GM12878 (cell line): ENCODE results near the gene ZNF512. TPM values are rescaled to one million over a fixed set of nuclear protein-coding genes. Genes with fewer than 3 reads are reported as not detected.

Experiments
- ASH2L ChIP-seq: fragments of 300-600, 200-600 bp; sonication (generic); IDR thresholded peaks from 2 replicates; pipeline ENCODE4 v1.6.1; 2017; ENCODE audit warnings: low read depth, mild to moderate bottlenecking, borderline replicate concordance
- CEBPB ChIP-seq, 2 experiments: fragments of 150-350 bp in 1 of 2; IDR thresholded peaks; 2 replicates each; pipeline ENCODE4 v1.6.1; 2012 to 2014; ENCODE audit warnings: low read depth in 2 of 2, low read length in 2 of 2, borderline replicate concordance in 1 of 2, inconsistent platforms in 1 of 2
- ESRRA ChIP-seq: IDR thresholded peaks from 2 replicates; pipeline ENCODE4 v1.6.1; 2012; ENCODE audit warnings: mild to moderate bottlenecking, low read length, improper control_type of control experiment
- ETV6 ChIP-seq, 2 experiments: fragments of 450-650 bp in 1 of 2; IDR thresholded peaks in 1 of 2; conservative IDR thresholded peaks in 1 of 2; 2 replicates each; pipeline ENCODE4 v1.6.1; 2014; ENCODE audit warnings: antibody characterized with exemption in 1 of 2, borderline replicate concordance in 1 of 2, low read depth in 1 of 2, mild to moderate bottlenecking in 1 of 2, moderate library complexity in 1 of 2
- EZH2 ChIP-seq: IDR thresholded peaks from 2 replicates; pipeline ENCODE4 v1.6.1; 2012; ENCODE audit warnings: low read depth, mild to moderate bottlenecking, control low read depth, inconsistent platforms, low read length, borderline replicate concordance; ENCODE audit not compliant: control insufficient read depth
- HCFC1 ChIP-seq: fragments of 150-350 bp; IDR thresholded peaks from 2 replicates; pipeline ENCODE4 v1.6.1; 2014; ENCODE audit warnings: low read length
- MXI1 ChIP-seq: fragments of 150-350 bp; IDR thresholded peaks from 2 replicates; pipeline ENCODE4 v1.6.1; 2011; ENCODE audit warnings: low read depth, mild to moderate bottlenecking, inconsistent platforms, low read length, improper control_type of control experiment
- NFYA ChIP-seq: IDR thresholded peaks from 2 replicates; pipeline ENCODE4 v1.6.1; 2011; ENCODE audit warnings: low read depth, mild to moderate bottlenecking, low read length, improper control_type of control experiment, borderline replicate concordance
- NR2F1 ChIP-seq: fragments of 450-650 bp; conservative IDR thresholded peaks from 2 replicates; pipeline ENCODE4 v1.6.1; 2017; ENCODE audit warnings: mild to moderate bottlenecking
- POLR2A ChIP-seq: IDR thresholded peaks from 2 replicates; pipeline ENCODE4 v1.6.1; 2011; ENCODE audit warnings: low read depth, mild to moderate bottlenecking, low read length
- RB1 ChIP-seq: fragments of 450-650 bp; formaldehyde crosslinking; IDR thresholded peaks from 2 replicates; pipeline ENCODE4 v1.6.1; 2017; ENCODE audit warnings: mild to moderate bottlenecking, borderline replicate concordance
- SIX5 ChIP-seq: IDR thresholded peaks from 2 replicates; pipeline ENCODE4 v1.6.1; 2011; ENCODE audit warnings: mild to moderate bottlenecking, low read depth, low read length, moderate library complexity; ENCODE audit not compliant: severe bottlenecking
- SMC3 ChIP-seq: IDR thresholded peaks from 2 replicates; pipeline ENCODE4 v1.6.1; 2011; ENCODE audit warnings: low read length, improper control_type of control experiment, borderline replicate concordance
- SP1 ChIP-seq: IDR thresholded peaks from one replicate; pipeline ENCODE4 v1.6.1; 2011; ENCODE audit warnings: low read depth, low read length
- TAF1 ChIP-seq: IDR thresholded peaks from 2 replicates; pipeline ENCODE4 v1.6.1; 2011; ENCODE audit warnings: mild to moderate bottlenecking, low read depth, low read length, borderline replicate concordance
- TCF7 ChIP-seq: IDR thresholded peaks from 2 replicates; pipeline ENCODE4 v1.6.1; 2014; ENCODE audit warnings: antibody characterized with exemption, borderline replicate concordance
- WRNIP1 ChIP-seq: IDR thresholded peaks from 2 replicates; pipeline ENCODE4 v1.6.1; 2011; ENCODE audit warnings: low read depth, low read length, improper control_type of control experiment, borderline replicate concordance
- ZNF24 ChIP-seq: fragments of 450-650 bp; IDR thresholded peaks from 2 replicates; pipeline ENCODE4 v1.6.1; 2017; ENCODE audit warnings: antibody characterized with exemption, mild to moderate bottlenecking
- polyA plus RNA-seq, 11 experiments: library from polyadenylated mRNA; depleted of rRNA in 4 of 11; unstranded in 6 of 11; stranded (reverse) in 5 of 11; fragments of >200 nt; fragmentation: Nextera tagmentation in 4 of 11; fragmentation: Illumina TruSeq in 1 of 11; extraction: Ambion mirVana in 4 of 11; extraction: Trizol in 1 of 11; gene quantifications; 1 replicate in 1 of 11; 2 replicates in 10 of 11; pipeline versions ENCODE4 v1.2.1 to v1.2.3, GENCODE V29; 2011 to 2016; ENCODE audit warnings: inconsistent platforms in 2 of 11, missing spikeins in 2 of 11, low read depth in 1 of 11
- total RNA-seq, 4 experiments: library from RNA; depleted of rRNA in 3 of 4; stranded (reverse); fragments of >200 nt in 3 of 4; fragmentation: Illumina TruSeq in 1 of 4; extraction: Trizol in 1 of 4; gene quantifications; 2 replicates each; pipeline versions ENCODE4 v1.2.1 to v1.2.3, GENCODE V29; 2013 to 2021
- TF ChIP-seq, protein P1 (sequence below): fragments of 150-350 bp; IDR thresholded peaks from 2 replicates; pipeline ENCODE4 v1.6.1; 2014; ENCODE audit warnings: mild to moderate bottlenecking, low read depth, low read length
- TF ChIP-seq, protein P2 (sequence below): IDR thresholded peaks from 2 replicates; pipeline ENCODE4 v1.6.1; 2011; ENCODE audit warnings: low read depth, low read length, improper control_type of control experiment, borderline replicate concordance
- TF ChIP-seq, protein P3 (sequence below): IDR thresholded peaks from 2 replicates; pipeline ENCODE4 v1.6.1; 2011; ENCODE audit warnings: borderline replicate concordance, low read depth, mild to moderate bottlenecking, moderate library complexity, low read length; ENCODE audit not compliant: insufficient read depth, poor library complexity, severe bottlenecking
- TF ChIP-seq, protein P4 (sequence below): IDR thresholded peaks from 2 replicates; pipeline ENCODE4 v1.6.1; 2012; ENCODE audit warnings: low read length, inconsistent platforms
- TF ChIP-seq, protein P5 (sequence below): fragments of 450-650 bp; IDR thresholded peaks from 2 replicates; pipeline ENCODE4 v1.6.1; 2016; ENCODE audit warnings: mild to moderate bottlenecking

The ZNF512 gene
- total and polyA plus RNA-seq, 10 of the 15 experiments (the other 5 are each of a cell fraction or from before 2014, with no cell fraction given) = 14.1 to 61.9 (median 31.2) TPM

DNA sequence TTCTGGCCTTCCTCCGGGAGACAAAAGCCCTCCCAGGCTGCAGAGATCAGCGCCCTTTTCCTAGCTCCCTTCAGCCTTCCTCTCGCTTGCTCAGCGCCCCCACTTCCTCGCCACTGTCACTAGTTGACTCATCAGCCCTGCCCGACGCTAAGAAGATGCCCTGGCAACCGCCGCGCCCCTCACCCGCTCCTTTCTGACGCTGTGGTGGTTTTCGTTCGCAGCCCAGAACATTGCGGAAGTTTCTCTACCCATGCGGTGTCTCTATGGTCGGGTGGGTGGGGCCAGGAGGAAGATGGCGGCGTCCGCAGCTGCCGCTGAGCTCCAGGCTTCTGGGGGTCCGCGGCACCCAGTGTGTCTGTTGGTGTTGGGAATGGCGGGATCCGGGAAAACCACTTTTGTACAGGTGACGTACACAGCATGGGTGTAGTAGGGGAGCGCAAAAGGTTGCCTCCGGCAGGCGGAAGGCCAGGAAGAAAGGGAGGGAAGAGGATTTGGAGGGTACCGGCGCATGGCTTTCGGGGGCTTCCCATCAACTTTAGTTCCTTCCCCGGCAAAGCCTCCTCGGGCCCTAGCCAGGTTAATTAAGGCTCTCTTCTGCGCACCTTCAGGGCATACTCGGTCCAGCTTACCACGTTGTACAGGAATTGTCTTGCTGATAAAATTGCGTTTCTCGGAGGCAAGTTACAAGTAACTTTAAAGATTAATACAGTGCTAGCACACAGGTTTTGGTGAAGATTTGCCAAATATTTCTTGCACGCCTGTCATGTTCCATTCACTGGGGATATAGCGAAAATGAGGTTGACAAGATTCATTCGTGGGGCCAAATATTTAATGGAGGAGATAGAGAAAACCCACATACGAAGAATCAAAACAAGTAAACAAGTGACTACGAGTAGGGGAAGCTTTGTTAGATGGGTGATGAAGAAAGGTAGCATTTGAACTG lies 46.2 kb downstream of the ZNF512 start, which contains the start of the genes CCDC121 and GPN1 (continued):
- TF ChIP-seq EZH2 (no peak), POLR2A (peak; percentile 99), RB1 (peak; percentile 75; the same call in 1 of the 2 replicates), NFYA (no peak), ZNF24 (no peak), MXI1 (peak; percentile 88), ASH2L (0 out of 2 replicates have a peak, but pooled peaks have one; percentile 47), CEBPB (IDR thresholded peaks at IDR 0.05; ENCODE audit: borderline replicate concordance in 1 of 2, low read depth in 2 of 2, low read length in 2 of 2) (no peak), WRNIP1 (no peak), TCF7 (no peak), SP1 (peak; percentile 65), HCFC1 (peak; percentile 66), SIX5 (peak; percentile 33), NR2F1 (no peak), ESRRA (no peak), ETV6 (conservative IDR thresholded peaks at IDR 0.05 in 1 of 2, IDR thresholded peaks at IDR 0.05 in 1 of 2; ENCODE audit: borderline replicate concordance in 1 of 2, low read depth in 1 of 2) (peak in 1 of 2 experiments; percentile 23; a peak in 2 of 4 replicates), TAF1 (peak; percentile 98), SMC3 (no peak)
- TF ChIP-seq, protein P1, sequence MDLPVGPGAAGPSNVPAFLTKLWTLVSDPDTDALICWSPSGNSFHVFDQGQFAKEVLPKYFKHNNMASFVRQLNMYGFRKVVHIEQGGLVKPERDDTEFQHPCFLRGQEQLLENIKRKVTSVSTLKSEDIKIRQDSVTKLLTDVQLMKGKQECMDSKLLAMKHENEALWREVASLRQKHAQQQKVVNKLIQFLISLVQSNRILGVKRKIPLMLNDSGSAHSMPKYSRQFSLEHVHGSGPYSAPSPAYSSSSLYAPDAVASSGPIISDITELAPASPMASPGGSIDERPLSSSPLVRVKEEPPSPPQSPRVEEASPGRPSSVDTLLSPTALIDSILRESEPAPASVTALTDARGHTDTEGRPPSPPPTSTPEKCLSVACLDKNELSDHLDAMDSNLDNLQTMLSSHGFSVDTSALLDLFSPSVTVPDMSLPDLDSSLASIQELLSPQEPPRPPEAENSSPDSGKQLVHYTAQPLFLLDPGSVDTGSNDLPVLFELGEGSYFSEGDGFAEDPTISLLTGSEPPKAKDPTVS = peak; percentile 96
- TF ChIP-seq, protein P2, sequence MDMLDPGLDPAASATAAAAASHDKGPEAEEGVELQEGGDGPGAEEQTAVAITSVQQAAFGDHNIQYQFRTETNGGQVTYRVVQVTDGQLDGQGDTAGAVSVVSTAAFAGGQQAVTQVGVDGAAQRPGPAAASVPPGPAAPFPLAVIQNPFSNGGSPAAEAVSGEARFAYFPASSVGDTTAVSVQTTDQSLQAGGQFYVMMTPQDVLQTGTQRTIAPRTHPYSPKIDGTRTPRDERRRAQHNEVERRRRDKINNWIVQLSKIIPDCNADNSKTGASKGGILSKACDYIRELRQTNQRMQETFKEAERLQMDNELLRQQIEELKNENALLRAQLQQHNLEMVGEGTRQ = no peak
- TF ChIP-seq, protein P3, sequence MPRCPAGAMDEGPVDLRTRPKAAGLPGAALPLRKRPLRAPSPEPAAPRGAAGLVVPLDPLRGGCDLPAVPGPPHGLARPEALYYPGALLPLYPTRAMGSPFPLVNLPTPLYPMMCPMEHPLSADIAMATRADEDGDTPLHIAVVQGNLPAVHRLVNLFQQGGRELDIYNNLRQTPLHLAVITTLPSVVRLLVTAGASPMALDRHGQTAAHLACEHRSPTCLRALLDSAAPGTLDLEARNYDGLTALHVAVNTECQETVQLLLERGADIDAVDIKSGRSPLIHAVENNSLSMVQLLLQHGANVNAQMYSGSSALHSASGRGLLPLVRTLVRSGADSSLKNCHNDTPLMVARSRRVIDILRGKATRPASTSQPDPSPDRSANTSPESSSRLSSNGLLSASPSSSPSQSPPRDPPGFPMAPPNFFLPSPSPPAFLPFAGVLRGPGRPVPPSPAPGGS = peak; percentile 53
- TF ChIP-seq, protein P4, sequence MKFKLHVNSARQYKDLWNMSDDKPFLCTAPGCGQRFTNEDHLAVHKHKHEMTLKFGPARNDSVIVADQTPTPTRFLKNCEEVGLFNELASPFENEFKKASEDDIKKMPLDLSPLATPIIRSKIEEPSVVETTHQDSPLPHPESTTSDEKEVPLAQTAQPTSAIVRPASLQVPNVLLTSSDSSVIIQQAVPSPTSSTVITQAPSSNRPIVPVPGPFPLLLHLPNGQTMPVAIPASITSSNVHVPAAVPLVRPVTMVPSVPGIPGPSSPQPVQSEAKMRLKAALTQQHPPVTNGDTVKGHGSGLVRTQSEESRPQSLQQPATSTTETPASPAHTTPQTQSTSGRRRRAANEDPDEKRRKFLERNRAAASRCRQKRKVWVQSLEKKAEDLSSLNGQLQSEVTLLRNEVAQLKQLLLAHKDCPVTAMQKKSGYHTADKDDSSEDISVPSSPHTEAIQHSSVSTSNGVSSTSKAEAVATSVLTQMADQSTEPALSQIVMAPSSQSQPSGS = no peak
- TF ChIP-seq, protein P5, sequence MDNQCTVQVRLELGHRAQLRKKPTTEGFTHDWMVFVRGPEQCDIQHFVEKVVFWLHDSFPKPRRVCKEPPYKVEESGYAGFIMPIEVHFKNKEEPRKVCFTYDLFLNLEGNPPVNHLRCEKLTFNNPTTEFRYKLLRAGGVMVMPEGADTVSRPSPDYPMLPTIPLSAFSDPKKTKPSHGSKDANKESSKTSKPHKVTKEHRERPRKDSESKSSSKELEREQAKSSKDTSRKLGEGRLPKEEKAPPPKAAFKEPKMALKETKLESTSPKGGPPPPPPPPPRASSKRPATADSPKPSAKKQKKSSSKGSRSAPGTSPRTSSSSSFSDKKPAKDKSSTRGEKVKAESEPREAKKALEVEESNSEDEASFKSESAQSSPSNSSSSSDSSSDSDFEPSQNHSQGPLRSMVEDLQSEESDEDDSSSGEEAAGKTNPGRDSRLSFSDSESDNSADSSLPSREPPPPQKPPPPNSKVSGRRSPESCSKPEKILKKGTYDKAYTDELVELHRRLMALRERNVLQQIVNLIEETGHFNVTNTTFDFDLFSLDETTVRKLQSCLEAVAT = peak; percentile 82
